ENCODE data around the gene B4GALT5. TPM values are rescaled to one million over a fixed set of nuclear protein-coding genes. Genes with fewer than 3 reads are reported as not detected.

The B4GALT5 gene
- total RNA-seq, 4 donors from 2014 or later, result 4.2 to 10.3 (median 7.1) TPM

DNA sequence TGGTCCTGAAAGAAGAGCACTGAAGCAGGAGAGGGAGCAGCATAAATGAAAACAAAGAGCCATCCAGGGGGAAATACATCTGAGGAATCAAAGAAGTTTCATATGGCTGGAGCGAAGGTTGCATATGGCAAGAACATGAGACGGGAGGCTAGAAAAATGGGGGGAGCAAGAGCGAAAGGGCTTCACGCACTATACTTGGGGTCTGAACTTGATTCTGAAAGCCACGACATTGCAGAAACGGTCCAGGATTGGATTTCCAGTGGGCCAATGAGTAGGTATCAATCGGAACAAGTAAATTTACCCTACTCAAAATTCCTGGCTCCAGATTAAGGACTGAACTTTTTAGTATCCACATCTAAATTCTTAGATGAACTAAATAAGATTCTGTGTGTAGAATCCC, 47.9 kb downstream of the B4GALT5 start:
- TF ChIP-seq, protein P1, sequence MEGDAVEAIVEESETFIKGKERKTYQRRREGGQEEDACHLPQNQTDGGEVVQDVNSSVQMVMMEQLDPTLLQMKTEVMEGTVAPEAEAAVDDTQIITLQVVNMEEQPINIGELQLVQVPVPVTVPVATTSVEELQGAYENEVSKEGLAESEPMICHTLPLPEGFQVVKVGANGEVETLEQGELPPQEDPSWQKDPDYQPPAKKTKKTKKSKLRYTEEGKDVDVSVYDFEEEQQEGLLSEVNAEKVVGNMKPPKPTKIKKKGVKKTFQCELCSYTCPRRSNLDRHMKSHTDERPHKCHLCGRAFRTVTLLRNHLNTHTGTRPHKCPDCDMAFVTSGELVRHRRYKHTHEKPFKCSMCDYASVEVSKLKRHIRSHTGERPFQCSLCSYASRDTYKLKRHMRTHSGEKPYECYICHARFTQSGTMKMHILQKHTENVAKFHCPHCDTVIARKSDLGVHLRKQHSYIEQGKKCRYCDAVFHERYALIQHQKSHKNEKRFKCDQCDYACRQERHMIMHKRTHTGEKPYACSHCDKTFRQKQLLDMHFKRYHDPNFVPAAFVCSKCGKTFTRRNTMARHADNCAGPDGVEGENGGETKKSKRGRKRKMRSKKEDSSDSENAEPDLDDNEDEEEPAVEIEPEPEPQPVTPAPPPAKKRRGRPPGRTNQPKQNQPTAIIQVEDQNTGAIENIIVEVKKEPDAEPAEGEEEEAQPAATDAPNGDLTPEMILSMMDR (IDR thresholded peaks at IDR 0.05), result no peak
- WGBS, 2 donors, result 93 to 97% methylated on average over 7 of the region's 7 CpGs
- no peak for DNase-seq (ENCODE audit: low spot score in 2 of 2)
- no peak overlapping the region for H3K4me3 ChIP-seq (ENCODE audit: low read depth, poor library complexity, severe bottlenecking)
- intact Hi-C loops (cut with DNase I; ENCODE audit: low total_unique reads), result no loop called here

DNA sequence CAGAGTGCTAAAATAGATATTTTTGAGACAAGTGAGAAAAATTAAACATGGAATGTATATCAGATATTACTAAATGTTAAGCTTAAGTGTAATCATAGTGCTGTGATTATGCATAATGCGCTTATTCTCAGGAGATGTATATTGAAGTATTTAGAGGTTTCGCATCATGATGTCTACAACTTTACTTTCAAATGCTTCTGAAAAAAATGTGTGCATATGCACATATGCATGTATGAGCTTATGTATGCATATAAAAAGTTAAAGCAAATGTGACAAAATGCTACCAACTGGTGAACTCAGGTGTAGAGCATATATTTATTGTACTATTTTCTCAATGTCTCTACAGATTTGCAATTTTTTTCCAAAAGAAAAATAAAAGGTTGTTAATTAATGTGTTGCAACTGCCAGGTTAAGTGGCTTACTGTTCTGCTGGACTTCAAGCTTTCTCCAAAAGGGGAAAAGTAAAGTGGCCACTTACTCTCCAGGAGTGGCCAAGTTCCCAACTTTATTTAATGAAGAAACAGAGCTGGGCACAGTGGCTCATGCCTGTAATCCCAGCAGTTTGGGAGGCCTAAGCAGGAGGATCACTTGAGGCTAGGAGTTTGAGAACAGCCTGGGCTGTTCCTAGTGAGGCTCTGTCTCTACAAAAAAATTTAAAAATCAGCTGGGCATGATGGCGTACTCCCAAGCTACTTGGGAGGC, 48.9 kb downstream of the B4GALT5 start:
- intact Hi-C loops (cut with DNase I; ENCODE audit: low total_unique reads), result no loop called here
- no peak for TF ChIP-seq POLR2A (IDR thresholded peaks at IDR 0.05)
- H3K4me3 ChIP-seq (ENCODE audit: low read depth, poor library complexity, severe bottlenecking), result no peak overlapping the region
- 90 to 95% methylated on average over 3 of the region's 3 CpGs for WGBS, 2 donors
- DNase-seq (ENCODE audit: low spot score in 2 of 2), result no peak

DNA sequence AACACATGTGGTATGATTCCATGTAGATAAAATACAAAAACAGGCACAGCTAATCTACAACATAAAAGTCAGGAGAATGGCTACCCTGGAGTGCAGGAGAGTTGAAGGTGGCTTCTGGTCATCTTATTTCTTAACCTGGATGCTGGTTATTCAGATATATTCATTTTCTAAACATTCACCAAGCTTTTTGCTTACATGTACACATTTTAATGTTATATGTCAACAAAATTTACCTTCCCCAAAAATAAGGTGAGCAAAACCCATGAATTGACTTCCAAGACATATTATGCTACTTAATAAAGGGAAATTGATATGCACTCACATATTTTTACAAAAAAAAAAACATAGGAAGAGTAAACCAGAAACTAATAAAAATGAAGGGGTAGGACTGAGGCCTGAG, 50.6 kb downstream of the B4GALT5 start:
- intact Hi-C loops (cut with DNase I; ENCODE audit: low total_unique reads), result no loop called here
- TF ChIP-seq POLR2A (IDR thresholded peaks at IDR 0.05), result no peak
- TF ChIP-seq, protein P1 (IDR thresholded peaks at IDR 0.05), result no peak
- DNase-seq (ENCODE audit: low spot score in 2 of 2), result no peak
- H3K4me3 ChIP-seq (ENCODE audit: low read depth, poor library complexity, severe bottlenecking), result no peak overlapping the region

DNA sequence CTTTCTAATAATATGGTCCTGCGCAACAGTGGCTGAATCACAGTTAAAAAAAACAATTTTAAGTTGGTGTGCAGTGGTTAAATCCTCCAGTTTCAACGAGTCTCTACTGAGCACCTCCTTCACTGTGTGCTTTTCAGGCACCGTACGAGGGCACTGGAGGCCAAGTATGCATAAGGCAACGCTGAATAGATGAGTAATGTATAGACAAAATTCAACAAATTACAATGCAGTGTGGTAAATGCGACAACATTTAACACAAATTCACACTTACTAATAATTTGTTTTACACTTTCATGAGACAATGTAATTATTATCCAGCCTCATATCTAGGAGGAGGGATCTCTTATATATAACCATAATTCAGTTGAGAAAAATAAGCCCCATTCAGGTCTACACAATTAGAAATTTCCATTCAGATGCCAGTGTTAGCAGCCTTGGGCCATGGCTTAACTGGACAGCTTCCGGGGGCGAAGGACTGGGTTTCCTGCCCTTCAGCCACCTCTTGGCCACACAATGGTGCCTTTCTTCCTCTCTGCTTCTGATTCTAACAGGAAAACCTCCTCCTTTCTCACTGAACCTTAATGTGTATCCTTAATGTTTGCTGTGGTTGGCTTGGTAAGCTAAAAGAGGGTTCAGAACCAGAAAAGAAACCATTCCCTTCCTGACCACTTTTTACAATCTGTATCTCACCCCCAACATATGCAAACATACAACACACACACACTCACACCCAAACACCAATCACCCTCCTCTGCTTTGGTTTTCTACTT, 51.9 kb downstream of the B4GALT5 start:
- 82 to 84% methylated on average over 8 of the region's 8 CpGs for WGBS, 2 donors
- intact Hi-C loops (cut with DNase I; ENCODE audit: low total_unique reads), result no loop called here
- no peak for DNase-seq (ENCODE audit: low spot score in 2 of 2)
- no peak for TF ChIP-seq POLR2A (IDR thresholded peaks at IDR 0.05)
- TF ChIP-seq, protein P1 (IDR thresholded peaks at IDR 0.05), result no peak
- H3K4me3 ChIP-seq (ENCODE audit: low read depth, poor library complexity, severe bottlenecking), result no peak overlapping the region

GRCh38 chr20:49660912-49661311, 52.8 kb downstream of the B4GALT5 start:
- no peak for TF ChIP-seq POLR2A (IDR thresholded peaks at IDR 0.05)
- 94 to 99% methylated on average over 5 of the region's 5 CpGs for WGBS, 2 donors
- H3K4me3 ChIP-seq (ENCODE audit: low read depth, poor library complexity, severe bottlenecking), result no peak overlapping the region
- DNase-seq (ENCODE audit: low spot score in 2 of 2), result no peak
- intact Hi-C loops (cut with DNase I; ENCODE audit: low total_unique reads), result no loop called here

- no peak for DNase-seq (ENCODE audit: low spot score in 2 of 2)
- TF ChIP-seq, protein P1 (IDR thresholded peaks at IDR 0.05), result no peak
- no peak for TF ChIP-seq POLR2A (IDR thresholded peaks at IDR 0.05)
- intact Hi-C loops (cut with DNase I; ENCODE audit: low total_unique reads), result no loop called here
- no peak overlapping the region for H3K4me3 ChIP-seq (ENCODE audit: low read depth, poor library complexity, severe bottlenecking)
- WGBS, 2 donors, result 57 to 62% methylated on average over 3 of the region's 3 CpGs
Observed at GRCh38 chr20:49659056-49659455, 54.6 kb downstream of the B4GALT5 start.

All from lower leg skin (tissue), 4 donors.